HUES64 (cell line): ENCODE measurements around the gene SCRT2.

Source experiments
- H3K27ac ChIP-seq: 2 replicates; pipeline ENCODE4 v1.7.0; 2013; ENCODE audit warnings: low read depth, low read length, inconsistent platforms
- H3K27me3 ChIP-seq: 2 replicates; pipeline ENCODE4 v1.6.1; 2013; ENCODE audit warnings: mild to moderate bottlenecking, low read length; ENCODE audit not compliant: insufficient read depth
- H3K36me3 ChIP-seq: 2 replicates; pipeline ENCODE4 v1.6.1; 2013; ENCODE audit warnings: mild to moderate bottlenecking, low read length; ENCODE audit not compliant: insufficient read depth
- H3K4me1 ChIP-seq: 2 replicates; pipeline ENCODE4 v1.6.1; 2013; ENCODE audit warnings: mild to moderate bottlenecking, low read length, moderate library complexity; ENCODE audit not compliant: insufficient read depth
- H3K4me3 ChIP-seq: 2 replicates; pipeline ENCODE4 v1.5.1; 2013; ENCODE audit warnings: mild to moderate bottlenecking, low read length, moderate library complexity
- H3K9ac ChIP-seq: 2 replicates; pipeline ENCODE4 v1.6.1; 2013; ENCODE audit warnings: mild to moderate bottlenecking, low read depth, low read length
- H3K9me3 ChIP-seq: 2 replicates; pipeline ENCODE4 v1.6.1; 2013; ENCODE audit warnings: low read depth, low read length; ENCODE audit not compliant: insufficient read depth
- WGBS: fragments of 150-250, 120-280 bp; methylation state at CpG from one replicate; pipeline ENCODE4 v1.1.7; 2013; ENCODE audit warnings: missing lambda C conversion rate; 5-methylcytosine and 5-hydroxymethylcytosine counted together

SCRT2 gene

GRCh38 chr20:641516-641875, 34.1 kb downstream of the SCRT2 start:
- Histone ChIP-seq H3K4me3 (no peak overlapping the region), H3K27me3 (no peaks in the 10 kb centered on the region), H3K27ac (no peak overlapping the region), H3K9me3 (no peaks in the 10 kb centered on the region), H3K9ac (no peak overlapping the region), H3K4me1 (peaks cover 5% of the 10 kb centered on the region; the same call in 1 of the 2 replicates), H3K36me3 (0 out of 2 replicates have a peak, but pooled peaks cover under 1% of the 10 kb centered on the region)
- WGBS: 69% methylated on average over 12 of the region's 12 CpGs

- peaks cover 3% of the 10 kb centered on the region; the same call in 1 of the 2 replicates for H3K4me1 ChIP-seq
- H3K27ac ChIP-seq: no peak overlapping the region
- 75% methylated on average over 10 of the region's 11 CpGs for WGBS
- H3K4me3 ChIP-seq: no peak overlapping the region
- no peaks in the 10 kb centered on the region for H3K36me3 ChIP-seq
- H3K9me3 ChIP-seq: no peaks in the 10 kb centered on the region
- H3K9ac ChIP-seq: no peak overlapping the region
- no peaks in the 10 kb centered on the region for H3K27me3 ChIP-seq
Observed at GRCh38 chr20:640674-641515, 34.7 kb downstream of the SCRT2 start.

- Histone ChIP-seq H3K9ac (no peak overlapping the region), H3K27me3 (no peaks in the 10 kb centered on the region; the same call in 1 of the 2 replicates), H3K36me3 (no peaks in the 10 kb centered on the region), H3K27ac (no peak overlapping the region), H3K9me3 (no peaks in the 10 kb centered on the region), H3K4me1 (no peaks in the 10 kb centered on the region), H3K4me3 (no peak overlapping the region)
- WGBS: 91% methylated on average over 1 of the region's 1 CpG
Observed at GRCh38 chr20:638579-638978, 37.0 kb downstream of the SCRT2 start.

DNA sequence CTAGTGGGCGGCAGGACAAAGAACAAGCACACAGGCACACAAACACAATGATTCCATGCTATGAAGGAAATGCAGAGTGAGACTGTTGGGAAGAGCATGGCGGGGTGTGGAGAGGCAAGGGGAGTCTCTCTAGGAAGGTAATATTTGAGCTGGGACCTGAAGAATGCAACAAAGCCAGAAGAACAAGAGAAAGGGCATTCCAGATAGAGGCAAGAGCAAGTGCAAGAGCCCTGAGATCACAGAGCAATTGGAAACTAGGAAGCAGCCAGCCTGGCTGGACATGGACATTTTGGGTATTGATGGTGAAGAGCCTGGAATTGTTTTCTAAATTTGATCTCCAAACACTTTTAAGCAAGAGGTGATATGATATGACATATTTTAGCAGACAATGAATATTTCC, 38.0 kb downstream of the SCRT2 start:
- no peaks in the 10 kb centered on the region for H3K4me1 ChIP-seq
- 91% methylated on average over 2 of the region's 2 CpGs for WGBS
- no peaks in the 10 kb centered on the region; the same call in 1 of the 2 replicates for H3K27me3 ChIP-seq
- no peak overlapping the region for H3K27ac ChIP-seq
- H3K4me3 ChIP-seq: no peak overlapping the region
- H3K9me3 ChIP-seq: no peaks in the 10 kb centered on the region
- no peak overlapping the region for H3K9ac ChIP-seq
- no peaks in the 10 kb centered on the region for H3K36me3 ChIP-seq

- H3K4me1 ChIP-seq: no peaks in the 10 kb centered on the region
- no peak overlapping the region for H3K4me3 ChIP-seq
- WGBS: 86% methylated on average over 6 of the region's 7 CpGs
- no peaks in the 10 kb centered on the region for H3K36me3 ChIP-seq
- H3K9ac ChIP-seq: no peak overlapping the region
- no peaks in the 10 kb centered on the region for H3K9me3 ChIP-seq
- H3K27ac ChIP-seq: no peak overlapping the region
- no peaks in the 10 kb centered on the region; the same call in 1 of the 2 replicates for H3K27me3 ChIP-seq
Observed at GRCh38 chr20:635893-636338, 39.7 kb downstream of the SCRT2 start.

DNA sequence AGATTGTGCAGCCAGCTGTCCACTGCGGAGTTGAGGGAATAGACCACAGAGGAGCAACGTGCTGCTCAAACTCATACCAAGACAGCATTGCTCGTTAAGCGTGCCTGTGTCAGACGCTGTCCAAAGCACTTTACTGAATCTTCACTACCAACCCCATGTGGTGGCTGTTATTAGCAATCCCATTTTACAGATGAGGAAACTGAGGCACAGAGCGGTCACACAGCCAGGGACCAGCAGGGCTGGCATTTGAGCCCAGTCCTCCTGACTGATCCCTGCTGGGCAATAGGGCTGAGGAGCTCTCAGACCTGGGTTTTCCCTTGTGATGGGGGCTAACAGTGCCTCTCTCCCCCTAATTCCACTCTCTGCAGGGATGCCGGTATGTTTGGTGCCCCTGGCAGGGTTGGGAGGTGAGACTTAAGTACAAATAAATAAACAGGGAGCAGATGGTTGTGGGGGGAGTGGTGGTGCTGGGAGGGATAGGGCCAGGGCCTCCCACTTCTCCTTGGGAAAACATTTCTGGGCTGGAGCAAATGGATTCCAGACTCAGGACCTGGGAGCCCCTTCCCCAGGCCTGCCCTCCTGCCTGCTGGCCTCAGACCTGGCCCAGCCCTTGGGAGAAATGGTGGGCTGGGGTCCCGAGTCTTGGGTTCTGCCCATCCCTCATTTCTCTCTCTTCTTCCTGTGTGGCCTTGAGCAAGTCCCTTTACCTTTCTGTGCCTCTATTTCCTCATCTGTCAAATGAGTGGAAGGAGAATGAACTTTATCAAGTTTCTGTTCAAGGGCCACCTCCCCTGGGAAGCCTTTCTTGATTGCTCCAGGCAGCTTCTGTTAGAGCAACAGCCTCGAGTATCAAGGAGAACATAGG, 40.3 kb downstream of the SCRT2 start:
- no peak overlapping the region for H3K4me3 ChIP-seq
- H3K9me3 ChIP-seq: no peaks in the 10 kb centered on the region
- H3K9ac ChIP-seq: no peak overlapping the region
- no peaks in the 10 kb centered on the region; the same call in 1 of the 2 replicates for H3K27me3 ChIP-seq
- 88% methylated on average over 9 of the region's 9 CpGs for WGBS
- no peak overlapping the region for H3K27ac ChIP-seq
- H3K36me3 ChIP-seq: no peaks in the 10 kb centered on the region
- no peaks in the 10 kb centered on the region for H3K4me1 ChIP-seq

- no peak overlapping the region for H3K27ac ChIP-seq
- no peaks in the 10 kb centered on the region for H3K9me3 ChIP-seq
- no peaks in the 10 kb centered on the region for H3K4me1 ChIP-seq
- no peaks in the 10 kb centered on the region for H3K36me3 ChIP-seq
- H3K27me3 ChIP-seq: no peaks in the 10 kb centered on the region; the same call in 1 of the 2 replicates
- WGBS: 56% methylated on average over 14 of the region's 14 CpGs
- no peak overlapping the region for H3K9ac ChIP-seq
- H3K4me3 ChIP-seq: no peak overlapping the region
Observed at GRCh38 chr20:634148-634925, 41.3 kb downstream of the SCRT2 start.

DNA sequence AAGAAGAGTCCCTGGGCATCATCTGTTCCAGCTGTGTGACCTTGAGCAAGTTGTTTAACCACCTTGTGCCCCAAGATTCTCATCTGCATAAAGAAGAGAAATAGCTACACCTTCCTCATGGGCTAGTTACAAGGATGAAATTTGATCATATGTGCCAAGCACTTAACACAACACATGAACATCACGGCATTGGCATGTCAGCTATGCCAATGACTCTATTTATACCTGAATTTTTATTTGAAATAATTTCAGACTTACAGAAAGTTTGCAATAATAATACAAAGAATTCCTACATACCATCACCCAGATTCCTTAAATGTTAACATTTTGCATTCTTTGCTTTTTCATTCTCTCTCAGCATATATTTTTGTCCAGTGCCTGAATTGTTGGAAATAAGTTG, 44.5 kb downstream of the SCRT2 start:
- Histone ChIP-seq H3K27me3 (no peaks in the 10 kb centered on the region; the same call in 1 of the 2 replicates), H3K4me3 (no peak overlapping the region), H3K4me1 (no peaks in the 10 kb centered on the region), H3K9ac (no peak overlapping the region), H3K36me3 (no peaks in the 10 kb centered on the region), H3K27ac (no peak overlapping the region), H3K9me3 (no peaks in the 10 kb centered on the region)
- WGBS: 75% methylated on average over 1 of the region's 1 CpG

DNA sequence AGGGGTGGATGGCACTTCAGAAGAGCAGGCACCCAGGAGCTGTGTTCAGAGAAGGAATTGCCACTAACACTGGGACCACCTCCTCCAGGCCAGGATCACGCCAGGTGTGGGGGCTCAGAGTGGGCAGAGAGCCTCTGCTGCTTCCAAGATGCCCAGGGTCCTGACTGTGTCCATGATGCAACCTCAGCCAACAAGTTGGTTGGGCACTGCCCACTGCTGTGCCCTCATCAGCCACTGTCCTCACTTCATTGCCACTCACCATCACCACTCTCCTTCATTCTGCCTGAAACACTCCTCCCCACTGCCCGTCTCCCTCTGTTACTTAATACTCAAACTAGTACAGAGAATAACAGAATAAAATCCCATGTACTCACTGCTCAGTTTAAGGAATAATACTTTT, 49.0 kb downstream of the SCRT2 start:
- Histone ChIP-seq H3K27ac (no peak overlapping the region), H3K9ac (no peak overlapping the region), H3K27me3 (no peaks in the 10 kb centered on the region), H3K9me3 (no peaks in the 10 kb centered on the region), H3K36me3 (no peaks in the 10 kb centered on the region), H3K4me1 (no peaks in the 10 kb centered on the region), H3K4me3 (no peak overlapping the region)
- 90% methylated on average over 2 of the region's 2 CpGs for whole genome bisulfite sequencing

DNA sequence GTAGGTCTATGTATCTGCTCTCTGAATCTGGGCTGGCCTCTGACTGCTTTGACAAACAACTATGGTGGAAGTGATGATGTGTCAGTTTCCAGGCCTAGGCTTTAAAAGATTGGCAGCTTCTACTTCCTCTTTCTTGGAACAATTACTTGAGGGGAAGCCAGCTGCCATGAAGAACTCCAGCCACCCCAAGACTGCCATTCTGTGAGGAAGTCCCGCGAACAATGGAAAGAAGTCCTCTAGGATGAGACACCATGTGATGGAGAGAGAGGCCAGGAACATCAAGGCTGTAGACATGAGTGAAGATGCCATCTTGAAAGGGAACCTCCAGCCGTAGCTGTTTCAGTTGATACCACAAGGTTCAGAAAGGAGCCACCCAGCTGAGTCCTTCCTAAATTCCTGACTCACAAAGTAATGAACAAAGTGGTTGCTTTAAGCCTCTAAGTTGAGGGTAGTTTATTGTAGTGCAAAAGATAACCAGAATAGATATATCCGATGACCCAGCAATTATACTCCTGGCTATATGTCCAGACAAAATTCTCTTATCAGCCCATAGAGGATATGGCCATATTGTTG, 50.2 kb downstream of the SCRT2 start:
- no peaks in the 10 kb centered on the region for H3K36me3 ChIP-seq
- 96% methylated on average over 3 of the region's 4 CpGs for WGBS

More for the DNA sequence above, 50.2 kb downstream of the SCRT2 start:
- no peaks in the 10 kb centered on the region for H3K27me3 ChIP-seq
- H3K4me3 ChIP-seq: no peak overlapping the region
- H3K27ac ChIP-seq: no peak overlapping the region
- H3K4me1 ChIP-seq: 0 out of 2 replicates have a peak, but pooled peaks cover 4% of the 10 kb centered on the region
- H3K9me3 ChIP-seq: no peaks in the 10 kb centered on the region
- H3K9ac ChIP-seq: no peak overlapping the region
